Retinal pigment epithelial cell (primary cell): ENCODE results near the gene PRPF38A.

ENCODE experiments used
- DNase-seq: peaks from one replicate; pipeline ENCODE4 v3.0.0-alpha.2; 2010; ENCODE audit warnings: low read depth
- H3K4me3 ChIP-seq: 2 replicates; pipeline ENCODE4 v1.5.1; 2011; ENCODE audit warnings: mild to moderate bottlenecking, low read length, control low read depth, moderate library complexity
- CTCF ChIP-seq: conservative IDR thresholded peaks from 2 replicates; pipeline ENCODE4 v1.5.1; 2011; ENCODE audit warnings: low read depth, low read length, control low read depth, inconsistent platforms

The PRPF38A gene

GRCh38 chr1:52359676-52360594 is 44.5 kb upstream of the PRPF38A start:
- TF ChIP-seq CTCF = no peak
- no peak overlapping the region for H3K4me3 ChIP-seq
- DNase-seq = no peak

- TF ChIP-seq CTCF = no peak
- no peak overlapping the region for H3K4me3 ChIP-seq
- no peak for DNase-seq
Measured at GRCh38 chr1:52360595-52360968, 43.8 kb upstream of the PRPF38A start.

GRCh38 chr1:52364235-52364839 is 40.1 kb upstream of the PRPF38A start:
- TF ChIP-seq CTCF = peak; percentile 2
- no peak for DNase-seq
- H3K4me3 ChIP-seq = peak overlapping the region; percentile 93

- DNase-seq = peak; percentile 39
- peak overlapping the region; percentile 93 for H3K4me3 ChIP-seq
- TF ChIP-seq CTCF = no peak
Measured at GRCh38 chr1:52365071-52365745, 39.2 kb upstream of the PRPF38A start.

GRCh38 chr1:52365746-52366516 is 38.5 kb upstream of the PRPF38A start, which contains the start of gene CC2D1B:
TSS of gene CC2D1B (minus strand) at chr1:52366205. CDS start at chr1:52364620, 1,585 bp downstream.
- H3K4me3 ChIP-seq = peak within 1 kb of the TSS; percentile 93
- TF ChIP-seq CTCF = no peak
- DNase-seq = peak; percentile 93

- DNase-seq = no peak
- no peak for TF ChIP-seq CTCF
- peak overlapping the region; percentile 93 for H3K4me3 ChIP-seq
Measured at GRCh38 chr1:52366517-52366827, 37.9 kb upstream of the PRPF38A start.
